DND-41 (cell line): ENCODE data around the gene TSNAXIP1.
A peak's percentile ranks its signal among the peaks of the same experiment; 100 is the strongest.

ENCODE experiments used
- ATAC-seq: fragments of 200-7000 bp; cut with Tn5 transposase; 3 replicates; pipeline ENCODE4 v1.9.1; 2021; ENCODE audit warnings: low read depth; ENCODE audit not compliant: insufficient read depth
- DNase-seq: peaks from one replicate; pipeline ENCODE4 v3.0.0-alpha.2; 2020
- H2AFZ ChIP-seq: 2 replicates; pipeline ENCODE4 v1.6.0; 2012; ENCODE audit warnings: low read depth, low read length
- H3K27ac ChIP-seq: 2 replicates; pipeline ENCODE4 v1.5.1; 2012; ENCODE audit warnings: low read length, inconsistent platforms
- H3K27me3 ChIP-seq: fragments of 200-600 bp; sonication (generic); 2 replicates; pipeline ENCODE4 v1.6.0; 2012; ENCODE audit warnings: low read length, mild to moderate bottlenecking, inconsistent platforms; ENCODE audit not compliant: insufficient read depth, poor library complexity
- H3K36me3 ChIP-seq: 2 replicates; pipeline ENCODE4 v1.5.1; 2012; ENCODE audit warnings: low read length, inconsistent platforms; ENCODE audit not compliant: insufficient read depth
- H3K4me1 ChIP-seq: 2 replicates; pipeline ENCODE4 v1.5.1; 2012; ENCODE audit warnings: mild to moderate bottlenecking, low read length; ENCODE audit not compliant: insufficient read depth
- H3K4me2 ChIP-seq: 2 replicates; pipeline ENCODE4 v1.6.0; 2012; ENCODE audit warnings: mild to moderate bottlenecking, moderate library complexity, low read length, inconsistent platforms; ENCODE audit not compliant: insufficient read depth
- H3K4me3 ChIP-seq, 2 experiments: fragments of 200-600 bp in 1 of 2; shearing (Covaris generic) in 1 of 2; 2 replicates each; pipeline ENCODE4 v1.5.1; 2012 to 2016; ENCODE audit warnings: inconsistent platforms in 2 of 2, low read length in 2 of 2, mild to moderate bottlenecking in 2 of 2, low read depth in 1 of 2, moderate library complexity in 1 of 2
- H3K79me2 ChIP-seq: 2 replicates; pipeline ENCODE4 v1.6.0; 2012; ENCODE audit warnings: low read length, inconsistent platforms; ENCODE audit not compliant: insufficient read depth
- H3K9ac ChIP-seq: 2 replicates; pipeline ENCODE4 v1.6.0; 2012; ENCODE audit warnings: low read depth, mild to moderate bottlenecking, inconsistent platforms, low read length, moderate library complexity
- H3K9me3 ChIP-seq: 2 replicates; pipeline ENCODE4 v1.5.1; 2012; ENCODE audit warnings: low read length, moderate library complexity, mild to moderate bottlenecking, inconsistent platforms; ENCODE audit not compliant: insufficient read depth, severe bottlenecking
- H4K20me1 ChIP-seq: 2 replicates; pipeline ENCODE4 v1.6.0; 2012; ENCODE audit warnings: low read length; ENCODE audit not compliant: insufficient read depth
- CTCF ChIP-seq: IDR thresholded peaks from 2 replicates; pipeline ENCODE4 v1.5.1; 2012; ENCODE audit warnings: borderline replicate concordance, low read length, moderate library complexity, mild to moderate bottlenecking; ENCODE audit not compliant: poor library complexity, severe bottlenecking; ENCODE audit errors: extremely low read depth
- EZH2 ChIP-seq: IDR thresholded peaks from 3 replicates; pipeline ENCODE4 v1.6.1; 2012; ENCODE audit warnings: borderline replicate concordance, low read depth, mild to moderate bottlenecking, moderate library complexity, low read length, inconsistent platforms; ENCODE audit not compliant: severe bottlenecking

Gene TSNAXIP1

GRCh38 chr16:67848118-67848517 lies 41.4 kb downstream of the TSNAXIP1 start:
- DNase-seq (no peak), ATAC-seq (no peak)
- H3K4me2 ChIP-seq, result peak overlapping the region; percentile 79
- no peaks in the 10 kb centered on the region for H3K9me3 ChIP-seq
- H3K36me3 ChIP-seq, result peaks cover 46% of the 10 kb centered on the region
- H3K4me1 ChIP-seq, result peaks cover 51% of the 10 kb centered on the region
- TF ChIP-seq CTCF, result no peak
- no peak for TF ChIP-seq EZH2
- no peaks in the 10 kb centered on the region for H3K27me3 ChIP-seq
- peak overlapping the region; percentile 86 for H3K27ac ChIP-seq
- H3K9ac ChIP-seq, result peak overlapping the region; percentile 95
- peaks cover 57% of the 10 kb centered on the region for H4K20me1 ChIP-seq
- H3K79me2 ChIP-seq, result peaks cover 92% of the 10 kb centered on the region
- no peak overlapping the region for H2AFZ ChIP-seq
- peak overlapping the region; percentile 98 to 99 for H3K4me3 ChIP-seq

- TF ChIP-seq CTCF (no peak), EZH2 (no peak)
- no peaks in the 10 kb centered on the region for H3K27me3 ChIP-seq
- no peak overlapping the region for H3K9ac ChIP-seq
- ATAC-seq, result no peak
- no peak overlapping the region for H2AFZ ChIP-seq
- H3K9me3 ChIP-seq, result no peaks in the 10 kb centered on the region
- H3K4me3 ChIP-seq, result no peak overlapping the region
- no peak overlapping the region for H3K27ac ChIP-seq
- no peak for DNase-seq
- no peak overlapping the region for H3K4me2 ChIP-seq
- H3K36me3 ChIP-seq, result peaks cover 42% of the 10 kb centered on the region
- H4K20me1 ChIP-seq, result peaks cover 76% of the 10 kb centered on the region
- peaks cover 98% of the 10 kb centered on the region for H3K79me2 ChIP-seq
- H3K4me1 ChIP-seq, result peaks cover 7% of the 10 kb centered on the region
Measured at GRCh38 chr16:67853670-67854069, 47.0 kb downstream of the TSNAXIP1 start.

- no peak overlapping the region for H2AFZ ChIP-seq
- H3K79me2 ChIP-seq, result peaks cover 98% of the 10 kb centered on the region
- DNase-seq (no peak), ATAC-seq (no peak)
- peaks cover 36% of the 10 kb centered on the region for H3K36me3 ChIP-seq
- no peak overlapping the region for H3K9ac ChIP-seq
- H4K20me1 ChIP-seq, result peaks cover 72% of the 10 kb centered on the region
- H3K9me3 ChIP-seq, result no peaks in the 10 kb centered on the region
- no peak for TF ChIP-seq EZH2
- no peak for TF ChIP-seq CTCF
- H3K27me3 ChIP-seq, result no peaks in the 10 kb centered on the region
- H3K4me3 ChIP-seq, result no peak overlapping the region
- no peak overlapping the region for H3K27ac ChIP-seq
- no peaks in the 10 kb centered on the region for H3K4me1 ChIP-seq
- no peak overlapping the region for H3K4me2 ChIP-seq
Measured at GRCh38 chr16:67855789-67856188, 49.1 kb downstream of the TSNAXIP1 start.

GRCh38 chr16:67856927-67857546 lies 50.3 kb downstream of the TSNAXIP1 start:
- DNase-seq (no peak), ATAC-seq (no peak)
- H3K4me2 ChIP-seq, result no peak overlapping the region
- no peaks in the 10 kb centered on the region for H3K9me3 ChIP-seq
- no peak for TF ChIP-seq CTCF
- H3K36me3 ChIP-seq, result peaks cover 37% of the 10 kb centered on the region
- H4K20me1 ChIP-seq, result peaks cover 79% of the 10 kb centered on the region
- H3K27ac ChIP-seq, result no peak overlapping the region
- peaks cover 98% of the 10 kb centered on the region for H3K79me2 ChIP-seq
- H3K4me3 ChIP-seq, result no peak overlapping the region
- H3K9ac ChIP-seq, result no peak overlapping the region
- no peak overlapping the region for H2AFZ ChIP-seq
- no peaks in the 10 kb centered on the region for H3K27me3 ChIP-seq
- H3K4me1 ChIP-seq, result no peaks in the 10 kb centered on the region
